Keratinocyte (primary cell): Measurements from ENCODE around the gene JMJD7. TPM values are rescaled to one million over a fixed set of nuclear protein-coding genes. Genes with fewer than 3 reads are reported as not detected.

ENCODE experiments used
- DNase-seq: peaks from one replicate; pipeline ENCODE4 v3.0.0-alpha.2; 2011; ENCODE audit warnings: low read depth, missing footprints, low spot score
- FAIRE-seq: peaks from 2 replicates; lab custom pipeline; 2011; peaks lifted over from hg19 to GRCh38; lab: Jason Lieb, UNC
- H2AFZ ChIP-seq: 2 replicates; pipeline ENCODE4 v1.6.0; 2012; ENCODE audit warnings: low read length, control low read depth, inconsistent platforms; ENCODE audit not compliant: control insufficient read depth
- H3K27ac ChIP-seq: 2 replicates; pipeline ENCODE4 v1.5.1; 2011; ENCODE audit warnings: low read length; ENCODE audit not compliant: control insufficient read depth, insufficient read depth
- H3K27me3 ChIP-seq: 3 replicates; pipeline ENCODE4 v1.6.0; 2011; ENCODE audit warnings: low read length; ENCODE audit not compliant: control insufficient read depth, insufficient read depth; ENCODE audit errors: extremely low read depth
- H3K36me3 ChIP-seq, 2 experiments: 2 replicates in 1 of 2; 3 replicates in 1 of 2; pipeline ENCODE4 v1.5.1; 2011; ENCODE audit warnings: low read length in 2 of 2, mild to moderate bottlenecking in 1 of 2; ENCODE audit not compliant: control insufficient read depth in 2 of 2, insufficient read depth in 2 of 2; ENCODE audit errors: extremely low read depth in 1 of 2
- H3K4me1 ChIP-seq: 3 replicates; pipeline ENCODE4 v1.5.1; 2011; ENCODE audit warnings: low read length; ENCODE audit not compliant: control insufficient read depth, insufficient read depth; ENCODE audit errors: extremely low read depth
- H3K4me2 ChIP-seq: 3 replicates; pipeline ENCODE4 v1.6.0; 2011; ENCODE audit warnings: low read depth, low read length; ENCODE audit not compliant: control insufficient read depth, insufficient read depth; ENCODE audit errors: extremely low read depth
- H3K4me3 ChIP-seq, 3 experiments: fragments of 200-600 bp in 1 of 3; sonication (generic) in 1 of 3; 2 replicates in 2 of 3; 3 replicates in 1 of 3; pipeline ENCODE4 v1.5.1; 2011 to 2016; ENCODE audit warnings: low read length in 3 of 3, mild to moderate bottlenecking in 3 of 3, control low read depth in 2 of 3, inconsistent platforms in 1 of 3, low read depth in 1 of 3, mixed read lengths in 1 of 3, mixed run types in 1 of 3, moderate library complexity in 1 of 3; ENCODE audit not compliant: control insufficient read depth in 2 of 3, insufficient read depth in 2 of 3; ENCODE audit errors: extremely low read depth in 1 of 3
- H3K79me2 ChIP-seq: 2 replicates; pipeline ENCODE4 v1.6.0; 2012; ENCODE audit warnings: low read length; ENCODE audit not compliant: control insufficient read depth, insufficient read depth
- H3K9ac ChIP-seq: 3 replicates; pipeline ENCODE4 v1.6.0; 2011; ENCODE audit warnings: low read length; ENCODE audit not compliant: control insufficient read depth, insufficient read depth; ENCODE audit errors: extremely low read depth
- H3K9me1 ChIP-seq: 3 replicates; pipeline ENCODE4 v1.6.0; 2011; ENCODE audit warnings: low read length; ENCODE audit not compliant: control insufficient read depth, insufficient read depth; ENCODE audit errors: extremely low read depth
- H3K9me3 ChIP-seq: 2 replicates; pipeline ENCODE4 v1.5.1; 2012; ENCODE audit warnings: low read depth, low read length; ENCODE audit not compliant: control insufficient read depth
- H4K20me1 ChIP-seq: 3 replicates; pipeline ENCODE4 v1.6.0; 2011; ENCODE audit warnings: low read length; ENCODE audit not compliant: control insufficient read depth, insufficient read depth; ENCODE audit errors: extremely low read depth
- EZH2 ChIP-seq: IDR thresholded peaks from one replicate; pipeline ENCODE4 v1.6.1; 2012; ENCODE audit warnings: inconsistent platforms, mild to moderate bottlenecking, low read length, moderate library complexity
- dilution Hi-C: fragments of 300-500 bp; cut with MboI; formaldehyde crosslinking; loops from one replicate; pipeline ENCODE4 v1.7.0; 2020; ENCODE audit warnings: low sequenced_read_pairs; ENCODE audit not compliant: extremely low pct_ligation_motif_present
- polyA plus RNA-seq, 5 experiments: library from polyadenylated mRNA; depleted of rRNA in 3 of 5; stranded (reverse) in 3 of 5; stranded (forward) in 1 of 5; unstranded in 1 of 5; fragments of >200 nt; gene quantifications; 1 replicate in 1 of 5; 2 replicates in 3 of 5; 3 replicates in 1 of 5; pipeline versions ENCODE4 v1.2.1 to v1.2.3, GENCODE V29; 2011 to 2012; ENCODE audit warnings: missing spikeins in 2 of 5, low read depth in 1 of 5, low replicate concordance in 1 of 5
- TF ChIP-seq, protein P1 (sequence below), 3 experiments: IDR thresholded peaks in 1 of 3; conservative IDR thresholded peaks in 1 of 3; optimal IDR thresholded peaks in 1 of 3; 2 replicates in 2 of 3; 3 replicates in 1 of 3; pipeline versions ENCODE3 to v1.5.1; 2011; ENCODE audit warnings: low read length in 3 of 3, mild to moderate bottlenecking in 3 of 3, moderate library complexity in 2 of 3, control low read depth in 1 of 3, inconsistent platforms in 1 of 3; ENCODE audit not compliant: insufficient read depth in 2 of 3; ENCODE audit errors: extremely low read depth in 1 of 3

Gene JMJD7
- polyA plus RNA-seq, 1 donor (not counting 4 experiments of a cell fraction or from before 2014, with no cell fraction given): 8.2 TPM

DNA sequence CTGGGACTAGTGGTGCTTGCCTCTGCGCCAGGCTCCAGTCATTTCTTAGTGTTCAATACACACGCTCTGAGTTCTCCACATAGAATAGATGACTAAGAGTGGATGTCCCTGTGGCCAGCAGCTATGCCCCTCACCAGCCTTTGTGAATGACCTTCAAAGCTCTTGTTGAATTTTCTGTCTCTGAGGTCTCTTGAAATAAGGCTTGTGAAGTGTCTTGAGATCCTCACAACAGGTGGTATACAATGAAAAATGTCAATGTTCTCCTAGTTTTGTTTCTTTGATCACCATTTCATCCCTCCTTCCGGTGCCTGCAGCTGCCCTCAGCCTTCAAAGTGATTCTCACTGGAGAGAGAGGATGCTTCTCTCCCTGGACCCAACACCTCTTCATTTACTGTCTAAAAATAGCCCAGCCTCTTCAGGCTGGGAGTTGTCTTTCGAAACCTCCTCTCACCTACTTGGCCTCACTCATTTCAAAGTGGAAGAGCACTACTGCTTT, 48.2 kb upstream of the JMJD7 start:
- peaks cover 0 to 5% of the 10 kb centered on the region in 2 experiments for H3K36me3 ChIP-seq
- H3K9me1 ChIP-seq: no peaks in the 10 kb centered on the region
- H3K9ac ChIP-seq: peak overlapping the region; percentile 25
- FAIRE-seq (peak; percentile 55), DNase-seq (no peak)
- H3K27ac ChIP-seq: peak overlapping the region; percentile 63
- peaks cover 66% of the 10 kb centered on the region for H3K4me1 ChIP-seq
- peaks cover 92% of the 10 kb centered on the region for H3K79me2 ChIP-seq
- no peaks in the 10 kb centered on the region for H4K20me1 ChIP-seq
- TF ChIP-seq, protein P1, sequence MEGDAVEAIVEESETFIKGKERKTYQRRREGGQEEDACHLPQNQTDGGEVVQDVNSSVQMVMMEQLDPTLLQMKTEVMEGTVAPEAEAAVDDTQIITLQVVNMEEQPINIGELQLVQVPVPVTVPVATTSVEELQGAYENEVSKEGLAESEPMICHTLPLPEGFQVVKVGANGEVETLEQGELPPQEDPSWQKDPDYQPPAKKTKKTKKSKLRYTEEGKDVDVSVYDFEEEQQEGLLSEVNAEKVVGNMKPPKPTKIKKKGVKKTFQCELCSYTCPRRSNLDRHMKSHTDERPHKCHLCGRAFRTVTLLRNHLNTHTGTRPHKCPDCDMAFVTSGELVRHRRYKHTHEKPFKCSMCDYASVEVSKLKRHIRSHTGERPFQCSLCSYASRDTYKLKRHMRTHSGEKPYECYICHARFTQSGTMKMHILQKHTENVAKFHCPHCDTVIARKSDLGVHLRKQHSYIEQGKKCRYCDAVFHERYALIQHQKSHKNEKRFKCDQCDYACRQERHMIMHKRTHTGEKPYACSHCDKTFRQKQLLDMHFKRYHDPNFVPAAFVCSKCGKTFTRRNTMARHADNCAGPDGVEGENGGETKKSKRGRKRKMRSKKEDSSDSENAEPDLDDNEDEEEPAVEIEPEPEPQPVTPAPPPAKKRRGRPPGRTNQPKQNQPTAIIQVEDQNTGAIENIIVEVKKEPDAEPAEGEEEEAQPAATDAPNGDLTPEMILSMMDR (optimal IDR thresholded peaks at IDR 0.05 in 1 of 3, IDR thresholded peaks at IDR 0.05 in 1 of 3, conservative IDR thresholded peaks at IDR 0.05 in 1 of 3; ENCODE audit: extremely low read depth in 1 of 3, insufficient read depth in 2 of 3, low read length in 3 of 3): no peak
- TF ChIP-seq EZH2: no peak
- H3K27me3 ChIP-seq: no peaks in the 10 kb centered on the region
- H3K9me3 ChIP-seq: no peaks in the 10 kb centered on the region
- peak overlapping the region; percentile 30 for H3K4me2 ChIP-seq
- H2AFZ ChIP-seq: no peak overlapping the region
- dilution Hi-C loops: no loop called here
- peak overlapping the region in 1 of 3 experiments; percentile 7 for H3K4me3 ChIP-seq

DNA sequence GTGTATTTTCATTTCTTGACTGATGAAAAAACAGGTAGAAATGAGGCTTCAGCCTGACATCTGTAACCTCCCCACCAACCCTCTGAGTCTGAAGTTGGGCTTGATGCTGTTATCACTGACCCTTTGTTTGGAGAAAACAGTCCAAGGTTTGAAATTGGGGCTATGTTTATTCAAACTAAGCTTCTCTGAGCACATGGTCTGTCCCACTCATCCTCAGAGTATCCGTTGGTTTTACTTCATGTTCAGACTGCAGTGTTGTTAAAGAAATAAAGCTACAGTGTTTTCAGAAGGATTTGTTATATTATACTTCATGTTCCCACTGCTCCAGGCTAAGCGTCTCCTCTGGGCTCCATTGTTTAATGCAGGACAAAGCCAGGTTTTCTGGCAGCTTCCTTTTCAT, 47.6 kb upstream of the JMJD7 start:
- dilution Hi-C loops: no loop called here
- H4K20me1 ChIP-seq: no peaks in the 10 kb centered on the region
- H3K9ac ChIP-seq: peak overlapping the region; percentile 25
- TF ChIP-seq, protein P1 (optimal IDR thresholded peaks at IDR 0.05 in 1 of 3, IDR thresholded peaks at IDR 0.05 in 1 of 3, conservative IDR thresholded peaks at IDR 0.05 in 1 of 3; ENCODE audit: extremely low read depth in 1 of 3, insufficient read depth in 2 of 3, low read length in 3 of 3): no peak
- no peak for TF ChIP-seq EZH2
- H3K79me2 ChIP-seq: peaks cover 94% of the 10 kb centered on the region
- H3K4me3 ChIP-seq: peak overlapping the region in 2 of 3 experiments; percentile 7 to 14
- H3K9me3 ChIP-seq: no peaks in the 10 kb centered on the region
- H2AFZ ChIP-seq: no peak overlapping the region
- peaks cover 67% of the 10 kb centered on the region for H3K4me1 ChIP-seq
- H3K27me3 ChIP-seq: no peaks in the 10 kb centered on the region
- peaks cover 0 to 5% of the 10 kb centered on the region in 2 experiments for H3K36me3 ChIP-seq
- H3K4me2 ChIP-seq: peak overlapping the region; percentile 30
- H3K27ac ChIP-seq: peak overlapping the region; percentile 63
- no peaks in the 10 kb centered on the region for H3K9me1 ChIP-seq
- FAIRE-seq (no peak), DNase-seq (no peak)
